GM12801 (cell line): ENCODE data around the gene CSKMT.

Source experiments
- CTCF ChIP-seq: IDR thresholded peaks from one replicate; pipeline ENCODE4 v1.5.1; 2011; ENCODE audit warnings: control low read depth; ENCODE audit not compliant: insufficient read length; ENCODE audit errors: extremely low read depth

CSKMT gene

GRCh38 chr11:62649486-62649885, 15.6 kb upstream of the CSKMT start:
- no peak for TF ChIP-seq CTCF

- no peak for TF ChIP-seq CTCF
Observed at GRCh38 chr11:62652161-62653006, 12.7 kb upstream of the CSKMT start.

GRCh38 chr11:62654297-62654696, 10.8 kb upstream of the CSKMT start:
- no peak for TF ChIP-seq CTCF

GRCh38 chr11:62656796-62657429, 8.2 kb upstream of the CSKMT start:
- TF ChIP-seq CTCF = no peak

GRCh38 chr11:62664405-62665074, 572 bp upstream of the CSKMT start:
- TF ChIP-seq CTCF = no peak

- TF ChIP-seq CTCF = no peak
Observed at GRCh38 chr11:62665599-62666258, 617 bp downstream of the CSKMT start.
